GM12892 (cell line): Measurements from ENCODE around the gene KLF16.
"Not testable (repeated sequence)": the region's sequence is repeated elsewhere in the genome, so short reads cannot be mapped to it uniquely, and the experiment has no call there.

ENCODE experiments used
- DNase-seq: peaks from one replicate; pipeline ENCODE4 v3.0.0; 2011; ENCODE audit not compliant: insufficient read length
- FAIRE-seq: peaks from 2 replicates; lab custom pipeline; 2011; peaks lifted over from hg19 to GRCh38; lab: Jason Lieb, UNC
- POLR2A ChIP-seq: IDR thresholded peaks from 2 replicates; pipeline ENCODE4 v1.6.1; 2011; ENCODE audit warnings: low read depth, low read length, control low read depth
- POLR2AphosphoS5 ChIP-seq: IDR thresholded peaks from 2 replicates; pipeline ENCODE4 v1.6.1; 2011; ENCODE audit warnings: low read depth, low read length, control low read depth
- TAF1 ChIP-seq: IDR thresholded peaks from 2 replicates; pipeline ENCODE4 v1.6.1; 2011; ENCODE audit warnings: low read depth, mild to moderate bottlenecking, control low read depth, low read length, borderline replicate concordance

The KLF16 gene

GRCh38 chr19:1882786-1883692, 19.7 kb upstream of the KLF16 start:
- no peak for TF ChIP-seq TAF1
- TF ChIP-seq POLR2A: no peak
- TF ChIP-seq POLR2AphosphoS5: no peak
- FAIRE-seq: no peak
- no peak for DNase-seq

DNA sequence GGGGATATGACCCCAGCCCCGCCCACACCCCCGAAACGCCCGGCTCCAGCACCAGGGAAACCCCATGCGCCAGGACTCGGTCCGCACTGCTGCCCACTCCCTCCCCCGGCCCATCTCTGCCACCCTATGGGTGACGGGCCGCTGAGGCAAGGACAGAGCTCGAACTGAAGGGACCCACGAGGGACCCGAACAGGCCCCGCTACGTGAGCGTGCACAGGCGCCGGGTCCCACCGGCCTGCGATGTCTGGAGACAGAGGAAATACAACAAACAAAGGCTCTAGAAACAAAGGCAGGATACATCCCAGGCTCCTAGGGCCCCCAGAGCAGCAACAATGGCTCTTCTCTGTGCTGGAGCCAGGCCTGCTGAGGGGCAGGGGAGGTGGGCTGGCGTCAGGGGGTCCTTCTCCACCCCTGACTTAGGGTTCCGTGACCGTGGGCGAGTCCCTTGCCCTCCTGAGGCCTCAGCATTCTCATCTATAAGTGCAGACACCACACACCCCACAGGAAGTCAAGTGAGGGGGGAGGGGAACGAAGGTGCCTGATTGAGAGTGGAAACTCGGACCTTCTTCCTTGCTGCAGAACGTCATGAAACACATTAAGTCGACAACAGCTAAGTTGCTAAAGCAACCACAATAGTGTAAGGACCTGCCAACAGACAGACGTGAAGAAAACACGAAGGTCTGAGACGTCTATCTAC, 18.9 kb upstream of the KLF16 start:
- TF ChIP-seq POLR2AphosphoS5 (no peak), POLR2A (no peak), TAF1 (no peak)
- no peak for DNase-seq
- no peak for FAIRE-seq

GRCh38 chr19:1881393-1882088, 18.2 kb upstream of the KLF16 start:
- not testable (repeated sequence) for FAIRE-seq, DNase-seq

DNA sequence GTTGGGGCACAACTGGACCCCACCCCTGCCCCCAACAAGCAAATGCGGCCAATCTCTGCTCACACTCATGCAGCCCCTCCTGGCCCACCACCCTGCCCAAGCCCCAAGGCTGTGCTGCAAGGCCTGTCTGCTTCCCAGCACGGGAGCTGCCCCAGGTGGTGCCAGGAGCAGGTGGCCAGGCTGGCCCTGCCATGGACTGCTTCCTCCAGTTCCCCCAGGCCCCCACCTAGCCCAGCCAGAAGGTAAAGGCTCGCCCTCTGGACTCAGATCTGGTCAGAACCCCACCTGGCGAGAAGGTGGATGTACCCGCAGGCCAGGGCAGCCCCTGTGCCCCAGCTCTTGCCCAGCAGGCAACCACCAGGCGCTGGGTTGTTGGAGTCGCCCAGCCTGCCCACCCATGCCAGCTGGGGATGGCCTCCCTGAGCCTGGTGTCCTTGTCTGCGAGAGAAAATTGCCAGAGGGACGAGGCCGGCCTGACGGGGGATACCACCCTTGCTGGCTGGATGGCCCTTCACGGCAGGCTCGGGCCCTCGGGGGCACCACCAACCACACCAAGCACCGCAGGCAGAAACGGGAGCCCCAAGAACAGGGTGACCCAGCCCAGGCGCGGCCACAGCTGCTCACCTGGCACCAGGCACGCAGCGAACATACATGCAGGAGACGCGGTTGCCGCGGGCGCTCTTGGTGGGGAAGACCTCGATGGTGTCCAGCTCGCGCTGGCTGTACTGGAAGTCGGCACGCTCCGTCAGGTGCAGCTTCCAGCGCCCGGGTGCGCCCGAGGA, 17.4 kb upstream of the KLF16 start:
- no peak for FAIRE-seq

DNA sequence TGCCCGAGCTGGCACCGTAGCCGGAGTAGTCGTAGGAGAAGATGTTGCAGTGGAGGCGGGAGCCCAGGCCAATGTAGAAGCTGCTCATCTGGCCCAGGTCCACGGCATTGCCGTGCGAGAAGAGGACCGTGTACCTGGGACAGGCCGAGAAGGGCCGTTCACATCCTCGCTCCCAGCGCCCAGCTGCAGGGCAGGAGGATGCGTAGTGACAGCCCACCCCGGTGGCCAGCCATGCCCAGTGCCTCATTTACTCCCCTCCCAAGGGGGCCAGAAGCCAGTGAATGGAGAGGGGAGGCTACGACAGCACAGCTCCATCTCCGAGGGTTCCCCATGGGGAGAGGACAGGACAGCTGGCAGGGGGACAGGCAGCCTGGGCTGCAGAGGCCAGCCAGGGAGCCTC, 16.6 kb upstream of the KLF16 start:
- DNase-seq, FAIRE-seq: not testable (repeated sequence)

More for the DNA sequence above, 17.4 kb upstream of the KLF16 start:
- no peak for DNase-seq
- TF ChIP-seq POLR2A: no peak
- TF ChIP-seq TAF1: no peak

DNA sequence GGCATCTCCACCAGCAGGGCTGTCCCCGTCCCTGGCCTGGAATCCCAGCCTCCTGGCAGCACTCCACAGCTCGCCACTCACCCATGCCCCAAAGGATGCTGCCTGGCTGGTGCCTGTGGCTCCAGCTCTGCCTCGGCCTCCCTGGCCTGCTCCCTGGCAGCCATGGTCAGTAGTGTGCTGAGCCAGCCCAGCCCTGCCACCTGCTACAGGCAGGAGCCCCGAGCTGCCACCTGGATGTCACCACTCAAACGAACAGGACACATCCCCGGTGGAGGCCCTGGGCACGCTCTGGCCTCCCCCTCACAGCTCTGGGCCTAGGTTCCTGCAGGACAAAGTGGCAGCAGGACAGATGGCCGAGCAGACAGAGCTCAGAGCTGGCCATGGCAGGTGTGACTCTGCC, 15.2 kb upstream of the KLF16 start:
- not testable (repeated sequence) for FAIRE-seq

GRCh38 chr19:1877280-1877660, 13.9 kb upstream of the KLF16 start:
- not testable (repeated sequence) for DNase-seq, FAIRE-seq

More for the DNA sequence above, 15.2 kb upstream of the KLF16 start:
- DNase-seq: not testable (repeated sequence)

GRCh38 chr19:1876496-1877279, 13.3 kb upstream of the KLF16 start:
- DNase-seq, FAIRE-seq: not testable (repeated sequence)

- DNase-seq (peak; percentile 93), FAIRE-seq (peak; percentile 99)
- TF ChIP-seq POLR2AphosphoS5 (peak; percentile 84), POLR2A (peak; percentile 89; the same call in 1 of the 2 replicates), TAF1 (peak; percentile 57; the same call in 1 of the 2 replicates)
These were observed 12.5 kb upstream of the KLF16 start for GRCh38 chr19:1875646-1876495.

DNA sequence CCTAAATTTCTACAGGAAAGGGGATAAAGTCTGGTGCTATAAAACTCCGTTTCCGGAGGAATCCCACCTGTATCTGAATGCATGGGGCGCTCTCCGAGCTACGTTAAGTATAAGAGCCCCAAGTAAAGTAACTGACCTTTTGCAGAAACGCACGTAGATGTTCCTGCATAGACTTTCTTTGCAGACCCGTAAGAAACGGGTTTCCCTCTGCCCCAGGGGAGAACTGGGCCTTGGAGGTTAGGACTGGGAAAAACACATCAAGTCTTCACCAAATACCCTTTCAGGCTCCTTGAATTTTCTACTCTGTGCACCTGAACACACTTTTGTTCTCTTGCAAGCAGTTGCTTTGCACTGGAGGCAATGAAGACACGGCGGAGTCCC, 11.9 kb upstream of the KLF16 start:
- not testable (repeated sequence) for DNase-seq
- FAIRE-seq: peak; percentile 76

GRCh38 chr19:1874554-1875185, 11.3 kb upstream of the KLF16 start:
- TF ChIP-seq POLR2A (no peak), POLR2AphosphoS5 (no peak), TAF1 (no peak)
- FAIRE-seq (peak; percentile 90), DNase-seq (no peak)
